Activated CD4-positive, alpha-beta T cell treated with anti-CD3 and anti-CD28 coated beads, Interleukin-2, Interleukin-6, amounts not matched to agents 100 ng/mL and 50 ng/mL, durations not matched to agents 16 hours and 8 hours (primary cell): ENCODE results near the gene INPP5K.
"Not testable (repeated sequence)": the region's sequence is repeated elsewhere in the genome, so short reads cannot be mapped to it uniquely, and the experiment has no call there.

Experiments used
- DNase-seq: peaks from one replicate; pipeline ENCODE4 v3.0.0-alpha.2; 2020

The INPP5K gene

GRCh38 chr17:1546292-1546922 is 30.0 kb upstream of the INPP5K start:
- DNase-seq = no peak

- DNase-seq = no peak
Measured at GRCh38 chr17:1545618-1546017, 29.2 kb upstream of the INPP5K start.

GRCh38 chr17:1542316-1542715 is 25.9 kb upstream of the INPP5K start:
- DNase-seq = no peak

GRCh38 chr17:1541367-1541904 is 25.0 kb upstream of the INPP5K start:
- DNase-seq = peak; percentile 38

- no peak for DNase-seq
Measured at GRCh38 chr17:1539811-1540210, 23.4 kb upstream of the INPP5K start.

- DNase-seq = no peak
Measured at GRCh38 chr17:1535737-1536136, 19.3 kb upstream of the INPP5K start.

GRCh38 chr17:1533661-1534325 is 17.4 kb upstream of the INPP5K start:
- no peak for DNase-seq

GRCh38 chr17:1532836-1533602 is 16.6 kb upstream of the INPP5K start:
- peak; percentile 34 for DNase-seq

- no peak for DNase-seq
Measured at GRCh38 chr17:1529863-1530262, 13.5 kb upstream of the INPP5K start.

GRCh38 chr17:1526876-1527275 is 10.5 kb upstream of the INPP5K start:
- not testable (repeated sequence) for DNase-seq

- no peak for DNase-seq
Measured at GRCh38 chr17:1522626-1523025, 6.2 kb upstream of the INPP5K start.

GRCh38 chr17:1521086-1521640 is 4.8 kb upstream of the INPP5K start:
- DNase-seq = no peak

- DNase-seq = no peak
Measured at GRCh38 chr17:1519678-1520077, 3.3 kb upstream of the INPP5K start.

- no peak for DNase-seq
Measured at GRCh38 chr17:1518410-1518809, 2.0 kb upstream of the INPP5K start.

- peak; percentile 67 for DNase-seq
Measured at GRCh38 chr17:1515640-1516387, 598 bp downstream of the INPP5K start.

- no peak for DNase-seq
Measured at GRCh38 chr17:1512351-1512750, 4.1 kb downstream of the INPP5K start.

GRCh38 chr17:1511756-1512321 is 4.6 kb downstream of the INPP5K start:
- DNase-seq = no peak

- no peak for DNase-seq
Measured at GRCh38 chr17:1511290-1511689, 5.1 kb downstream of the INPP5K start.

- DNase-seq = no peak
Measured at GRCh38 chr17:1509290-1509881, 7.0 kb downstream of the INPP5K start.

- not testable (repeated sequence) for DNase-seq
Measured at GRCh38 chr17:1508709-1509108, 7.7 kb downstream of the INPP5K start.

- no peak for DNase-seq
Measured at GRCh38 chr17:1506649-1507267, 9.7 kb downstream of the INPP5K start.
